WTC11 (cell line): ENCODE results near the gene CALCOCO2. TPM values are rescaled to one million over a fixed set of nuclear protein-coding genes. Genes with fewer than 3 reads are reported as not detected.

Experiments
- EMX1 ChIP-seq: fragments of 250-450 bp; sonication (Bioruptor Pico); IDR thresholded peaks from 2 replicates; pipeline ENCODE4 v1.8.0; 2021; ENCODE audit warnings: mild to moderate bottlenecking
- NR2C2 ChIP-seq: sonication (generic); formaldehyde crosslinking; IDR thresholded peaks from 2 replicates; pipeline ENCODE4 v1.8.0; 2022; ENCODE audit warnings: mild to moderate bottlenecking, missing genetic modification reagents
- ZNF219 ChIP-seq: sonication (generic); formaldehyde crosslinking; IDR thresholded peaks from 2 replicates; pipeline ENCODE4 v1.8.0; 2023; ENCODE audit warnings: missing genetic modification reagents, mild to moderate bottlenecking, borderline replicate concordance
- ZNF396 ChIP-seq: fragments of 250-450 bp; sonication (Bioruptor Pico); IDR thresholded peaks from 2 replicates; pipeline ENCODE4 v1.8.0; 2021; ENCODE audit warnings: mild to moderate bottlenecking, moderate library complexity, borderline replicate concordance
- ZNF416 ChIP-seq: fragments of 250-450 bp; sonication (Bioruptor Pico); IDR thresholded peaks from 2 replicates; pipeline ENCODE4 v1.9.0; 2021; ENCODE audit warnings: mild to moderate bottlenecking, inconsistent platforms
- total RNA-seq: library from RNA; stranded (reverse); gene quantifications from 3 replicates; pipeline ENCODE4 v1.2.3, GENCODE V29; 2021
- TF ChIP-seq, protein P1 (sequence below): fragments of 250-450 bp; sonication (Bioruptor Pico); IDR thresholded peaks from 2 replicates; pipeline ENCODE4 v1.9.0; 2021; ENCODE audit warnings: mild to moderate bottlenecking
- TF ChIP-seq, protein P2 (sequence below): sonication (generic); formaldehyde crosslinking; IDR thresholded peaks from 2 replicates; pipeline ENCODE4 v1.8.1; 2023; ENCODE audit warnings: mild to moderate bottlenecking, missing genetic modification reagents, borderline replicate concordance
- TF ChIP-seq, protein P3 (sequence below): sonication (generic); formaldehyde crosslinking; IDR thresholded peaks from 2 replicates; pipeline ENCODE4 v1.8.1; 2023; ENCODE audit warnings: mild to moderate bottlenecking, moderate library complexity, missing genetic modification reagents
- TF ChIP-seq, protein P4 (sequence below): sonication (generic); formaldehyde crosslinking; IDR thresholded peaks from 2 replicates; pipeline ENCODE4 v1.8.0; 2022; ENCODE audit warnings: missing genetic modification reagents
- TF ChIP-seq, protein P5 (sequence below): sonication (generic); formaldehyde crosslinking; IDR thresholded peaks from 2 replicates; pipeline ENCODE4 v1.8.0; 2023; ENCODE audit warnings: mild to moderate bottlenecking, missing genetic modification reagents
- TF ChIP-seq, protein P6 (sequence below): sonication (generic); formaldehyde crosslinking; IDR thresholded peaks from 2 replicates; pipeline ENCODE4 v1.8.0; 2022; ENCODE audit warnings: mild to moderate bottlenecking, missing genetic modification reagents

The CALCOCO2 gene
- total RNA-seq, 1 experiment from 2014 or later = 32.6 TPM

DNA sequence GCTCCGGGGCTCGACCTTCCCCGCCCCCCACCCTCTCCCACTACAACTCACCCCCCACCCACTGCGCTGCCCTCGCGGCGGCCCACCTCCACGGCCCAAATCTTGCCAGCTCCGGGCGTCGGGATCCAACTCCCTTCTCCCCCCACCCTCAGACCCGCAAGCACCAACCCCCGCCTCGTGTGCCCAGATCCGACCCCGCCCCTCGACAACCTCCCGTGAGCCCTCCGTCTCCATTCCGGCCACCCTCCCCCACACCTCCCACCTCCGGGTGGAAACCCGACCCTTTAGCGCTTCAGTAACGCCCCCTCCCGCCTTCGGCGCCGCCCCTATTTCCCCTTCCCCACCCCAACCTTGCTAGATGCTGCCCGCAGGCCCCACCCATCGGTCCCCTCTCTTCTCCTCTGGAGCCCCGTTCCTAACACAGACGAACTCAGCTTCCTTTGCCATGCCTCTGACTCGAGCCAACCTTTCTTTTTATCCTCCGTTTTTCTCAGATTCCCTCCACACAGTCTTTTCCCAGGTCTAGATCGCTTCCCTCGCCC, 78.1 kb downstream of the CALCOCO2 start (continued):
- TF ChIP-seq, protein P1, sequence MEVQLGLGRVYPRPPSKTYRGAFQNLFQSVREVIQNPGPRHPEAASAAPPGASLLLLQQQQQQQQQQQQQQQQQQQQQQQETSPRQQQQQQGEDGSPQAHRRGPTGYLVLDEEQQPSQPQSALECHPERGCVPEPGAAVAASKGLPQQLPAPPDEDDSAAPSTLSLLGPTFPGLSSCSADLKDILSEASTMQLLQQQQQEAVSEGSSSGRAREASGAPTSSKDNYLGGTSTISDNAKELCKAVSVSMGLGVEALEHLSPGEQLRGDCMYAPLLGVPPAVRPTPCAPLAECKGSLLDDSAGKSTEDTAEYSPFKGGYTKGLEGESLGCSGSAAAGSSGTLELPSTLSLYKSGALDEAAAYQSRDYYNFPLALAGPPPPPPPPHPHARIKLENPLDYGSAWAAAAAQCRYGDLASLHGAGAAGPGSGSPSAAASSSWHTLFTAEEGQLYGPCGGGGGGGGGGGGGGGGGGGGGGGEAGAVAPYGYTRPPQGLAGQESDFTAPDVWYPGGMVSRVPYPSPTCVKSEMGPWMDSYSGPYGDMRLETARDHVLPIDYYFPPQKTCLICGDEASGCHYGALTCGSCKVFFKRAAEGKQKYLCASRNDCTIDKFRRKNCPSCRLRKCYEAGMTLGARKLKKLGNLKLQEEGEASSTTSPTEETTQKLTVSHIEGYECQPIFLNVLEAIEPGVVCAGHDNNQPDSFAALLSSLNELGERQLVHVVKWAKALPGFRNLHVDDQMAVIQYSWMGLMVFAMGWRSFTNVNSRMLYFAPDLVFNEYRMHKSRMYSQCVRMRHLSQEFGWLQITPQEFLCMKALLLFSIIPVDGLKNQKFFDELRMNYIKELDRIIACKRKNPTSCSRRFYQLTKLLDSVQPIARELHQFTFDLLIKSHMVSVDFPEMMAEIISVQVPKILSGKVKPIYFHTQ = no peak
- no peak for TF ChIP-seq EMX1 (CRISPR knock-in tag)
- no peak for TF ChIP-seq ZNF396 (CRISPR knock-in tag)
- TF ChIP-seq ZNF416 (CRISPR knock-in tag) = no peak
- no peak for TF ChIP-seq NR2C2 (CRISPR knock-in tag)
- TF ChIP-seq, protein P2, sequence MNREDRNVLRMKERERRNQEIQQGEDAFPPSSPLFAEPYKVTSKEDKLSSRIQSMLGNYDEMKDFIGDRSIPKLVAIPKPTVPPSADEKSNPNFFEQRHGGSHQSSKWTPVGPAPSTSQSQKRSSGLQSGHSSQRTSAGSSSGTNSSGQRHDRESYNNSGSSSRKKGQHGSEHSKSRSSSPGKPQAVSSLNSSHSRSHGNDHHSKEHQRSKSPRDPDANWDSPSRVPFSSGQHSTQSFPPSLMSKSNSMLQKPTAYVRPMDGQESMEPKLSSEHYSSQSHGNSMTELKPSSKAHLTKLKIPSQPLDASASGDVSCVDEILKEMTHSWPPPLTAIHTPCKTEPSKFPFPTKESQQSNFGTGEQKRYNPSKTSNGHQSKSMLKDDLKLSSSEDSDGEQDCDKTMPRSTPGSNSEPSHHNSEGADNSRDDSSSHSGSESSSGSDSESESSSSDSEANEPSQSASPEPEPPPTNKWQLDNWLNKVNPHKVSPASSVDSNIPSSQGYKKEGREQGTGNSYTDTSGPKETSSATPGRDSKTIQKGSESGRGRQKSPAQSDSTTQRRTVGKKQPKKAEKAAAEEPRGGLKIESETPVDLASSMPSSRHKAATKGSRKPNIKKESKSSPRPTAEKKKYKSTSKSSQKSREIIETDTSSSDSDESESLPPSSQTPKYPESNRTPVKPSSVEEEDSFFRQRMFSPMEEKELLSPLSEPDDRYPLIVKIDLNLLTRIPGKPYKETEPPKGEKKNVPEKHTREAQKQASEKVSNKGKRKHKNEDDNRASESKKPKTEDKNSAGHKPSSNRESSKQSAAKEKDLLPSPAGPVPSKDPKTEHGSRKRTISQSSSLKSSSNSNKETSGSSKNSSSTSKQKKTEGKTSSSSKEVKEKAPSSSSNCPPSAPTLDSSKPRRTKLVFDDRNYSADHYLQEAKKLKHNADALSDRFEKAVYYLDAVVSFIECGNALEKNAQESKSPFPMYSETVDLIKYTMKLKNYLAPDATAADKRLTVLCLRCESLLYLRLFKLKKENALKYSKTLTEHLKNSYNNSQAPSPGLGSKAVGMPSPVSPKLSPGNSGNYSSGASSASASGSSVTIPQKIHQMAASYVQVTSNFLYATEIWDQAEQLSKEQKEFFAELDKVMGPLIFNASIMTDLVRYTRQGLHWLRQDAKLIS (CRISPR knock-in tag) = no peak
- TF ChIP-seq, protein P3, sequence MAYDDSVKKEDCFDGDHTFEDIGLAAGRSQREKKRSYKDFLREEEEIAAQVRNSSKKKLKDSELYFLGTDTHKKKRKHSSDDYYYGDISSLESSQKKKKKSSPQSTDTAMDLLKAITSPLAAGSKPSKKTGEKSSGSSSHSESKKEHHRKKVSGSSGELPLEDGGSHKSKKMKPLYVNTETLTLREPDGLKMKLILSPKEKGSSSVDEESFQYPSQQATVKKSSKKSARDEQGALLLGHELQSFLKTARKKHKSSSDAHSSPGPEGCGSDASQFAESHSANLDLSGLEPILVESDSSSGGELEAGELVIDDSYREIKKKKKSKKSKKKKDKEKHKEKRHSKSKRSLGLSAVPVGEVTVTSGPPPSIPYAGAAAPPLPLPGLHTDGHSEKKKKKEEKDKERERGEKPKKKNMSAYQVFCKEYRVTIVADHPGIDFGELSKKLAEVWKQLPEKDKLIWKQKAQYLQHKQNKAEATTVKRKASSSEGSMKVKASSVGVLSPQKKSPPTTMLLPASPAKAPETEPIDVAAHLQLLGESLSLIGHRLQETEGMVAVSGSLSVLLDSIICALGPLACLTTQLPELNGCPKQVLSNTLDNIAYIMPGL (CRISPR knock-in tag) = no peak
- TF ChIP-seq, protein P4, sequence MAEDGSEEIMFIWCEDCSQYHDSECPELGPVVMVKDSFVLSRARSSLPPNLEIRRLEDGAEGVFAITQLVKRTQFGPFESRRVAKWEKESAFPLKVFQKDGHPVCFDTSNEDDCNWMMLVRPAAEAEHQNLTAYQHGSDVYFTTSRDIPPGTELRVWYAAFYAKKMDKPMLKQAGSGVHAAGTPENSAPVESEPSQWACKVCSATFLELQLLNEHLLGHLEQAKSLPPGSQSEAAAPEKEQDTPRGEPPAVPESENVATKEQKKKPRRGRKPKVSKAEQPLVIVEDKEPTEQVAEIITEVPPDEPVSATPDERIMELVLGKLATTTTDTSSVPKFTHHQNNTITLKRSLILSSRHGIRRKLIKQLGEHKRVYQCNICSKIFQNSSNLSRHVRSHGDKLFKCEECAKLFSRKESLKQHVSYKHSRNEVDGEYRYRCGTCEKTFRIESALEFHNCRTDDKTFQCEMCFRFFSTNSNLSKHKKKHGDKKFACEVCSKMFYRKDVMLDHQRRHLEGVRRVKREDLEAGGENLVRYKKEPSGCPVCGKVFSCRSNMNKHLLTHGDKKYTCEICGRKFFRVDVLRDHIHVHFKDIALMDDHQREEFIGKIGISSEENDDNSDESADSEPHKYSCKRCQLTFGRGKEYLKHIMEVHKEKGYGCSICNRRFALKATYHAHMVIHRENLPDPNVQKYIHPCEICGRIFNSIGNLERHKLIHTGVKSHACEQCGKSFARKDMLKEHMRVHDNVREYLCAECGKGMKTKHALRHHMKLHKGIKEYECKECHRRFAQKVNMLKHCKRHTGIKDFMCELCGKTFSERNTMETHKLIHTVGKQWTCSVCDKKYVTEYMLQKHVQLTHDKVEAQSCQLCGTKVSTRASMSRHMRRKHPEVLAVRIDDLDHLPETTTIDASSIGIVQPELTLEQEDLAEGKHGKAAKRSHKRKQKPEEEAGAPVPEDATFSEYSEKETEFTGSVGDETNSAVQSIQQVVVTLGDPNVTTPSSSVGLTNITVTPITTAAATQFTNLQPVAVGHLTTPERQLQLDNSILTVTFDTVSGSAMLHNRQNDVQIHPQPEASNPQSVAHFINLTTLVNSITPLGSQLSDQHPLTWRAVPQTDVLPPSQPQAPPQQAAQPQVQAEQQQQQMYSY (CRISPR knock-in tag) = no peak
- TF ChIP-seq, protein P5, sequence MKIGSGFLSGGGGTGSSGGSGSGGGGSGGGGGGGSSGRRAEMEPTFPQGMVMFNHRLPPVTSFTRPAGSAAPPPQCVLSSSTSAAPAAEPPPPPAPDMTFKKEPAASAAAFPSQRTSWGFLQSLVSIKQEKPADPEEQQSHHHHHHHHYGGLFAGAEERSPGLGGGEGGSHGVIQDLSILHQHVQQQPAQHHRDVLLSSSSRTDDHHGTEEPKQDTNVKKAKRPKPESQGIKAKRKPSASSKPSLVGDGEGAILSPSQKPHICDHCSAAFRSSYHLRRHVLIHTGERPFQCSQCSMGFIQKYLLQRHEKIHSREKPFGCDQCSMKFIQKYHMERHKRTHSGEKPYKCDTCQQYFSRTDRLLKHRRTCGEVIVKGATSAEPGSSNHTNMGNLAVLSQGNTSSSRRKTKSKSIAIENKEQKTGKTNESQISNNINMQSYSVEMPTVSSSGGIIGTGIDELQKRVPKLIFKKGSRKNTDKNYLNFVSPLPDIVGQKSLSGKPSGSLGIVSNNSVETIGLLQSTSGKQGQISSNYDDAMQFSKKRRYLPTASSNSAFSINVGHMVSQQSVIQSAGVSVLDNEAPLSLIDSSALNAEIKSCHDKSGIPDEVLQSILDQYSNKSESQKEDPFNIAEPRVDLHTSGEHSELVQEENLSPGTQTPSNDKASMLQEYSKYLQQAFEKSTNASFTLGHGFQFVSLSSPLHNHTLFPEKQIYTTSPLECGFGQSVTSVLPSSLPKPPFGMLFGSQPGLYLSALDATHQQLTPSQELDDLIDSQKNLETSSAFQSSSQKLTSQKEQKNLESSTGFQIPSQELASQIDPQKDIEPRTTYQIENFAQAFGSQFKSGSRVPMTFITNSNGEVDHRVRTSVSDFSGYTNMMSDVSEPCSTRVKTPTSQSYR = no peak
- TF ChIP-seq ZNF219 (CRISPR knock-in tag) = no peak
- TF ChIP-seq, protein P6, sequence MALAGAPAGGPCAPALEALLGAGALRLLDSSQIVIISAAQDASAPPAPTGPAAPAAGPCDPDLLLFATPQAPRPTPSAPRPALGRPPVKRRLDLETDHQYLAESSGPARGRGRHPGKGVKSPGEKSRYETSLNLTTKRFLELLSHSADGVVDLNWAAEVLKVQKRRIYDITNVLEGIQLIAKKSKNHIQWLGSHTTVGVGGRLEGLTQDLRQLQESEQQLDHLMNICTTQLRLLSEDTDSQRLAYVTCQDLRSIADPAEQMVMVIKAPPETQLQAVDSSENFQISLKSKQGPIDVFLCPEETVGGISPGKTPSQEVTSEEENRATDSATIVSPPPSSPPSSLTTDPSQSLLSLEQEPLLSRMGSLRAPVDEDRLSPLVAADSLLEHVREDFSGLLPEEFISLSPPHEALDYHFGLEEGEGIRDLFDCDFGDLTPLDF (CRISPR knock-in tag) = no peak
